SK-N-MC (cell line): Measurements from ENCODE around the gene PREX1.

Source experiments
- DNase-seq: peaks from one replicate; pipeline ENCODE4 v3.0.0-alpha.2; 2011; ENCODE audit warnings: low read depth, low spot score
- H3K27ac ChIP-seq: fragments of 200-600 bp; sonication (generic); 2 replicates; pipeline ENCODE4 v1.5.1; 2016; ENCODE audit warnings: mixed run types
- H3K36me3 ChIP-seq: fragments of 200-600 bp; sonication (generic); 2 replicates; pipeline ENCODE4 v1.6.1; 2017; ENCODE audit warnings: antibody characterized with exemption, low read length, mixed read lengths; ENCODE audit not compliant: insufficient read depth
- H3K4me3 ChIP-seq: fragments of 200-600 bp; sonication (generic); 2 replicates; pipeline ENCODE4 v1.5.1; 2016
- H3K9ac ChIP-seq: fragments of 200-600 bp; sonication (generic); 2 replicates; pipeline ENCODE4 v1.8.0; 2017; ENCODE audit warnings: mixed run types, mixed read lengths; ENCODE audit not compliant: insufficient read length
- H3K9me3 ChIP-seq: fragments of 200-600 bp; sonication (generic); 2 replicates; pipeline ENCODE4 v1.6.1; 2017; ENCODE audit warnings: low read depth, mild to moderate bottlenecking, antibody characterized with exemption, low read length, moderate library complexity, mixed read lengths
- EZH2 ChIP-seq: fragments of 200-600 bp; sonication (generic); IDR thresholded peaks from one replicate; pipeline ENCODE4 v1.6.1; 2017; ENCODE audit warnings: antibody characterized with exemption
- FOXP2 ChIP-seq: optimal IDR thresholded peaks from 2 replicates; pipeline ENCODE3; 2011; ENCODE audit warnings: mild to moderate bottlenecking, moderate library complexity; ENCODE audit not compliant: insufficient read depth; ENCODE audit errors: extremely low read length, control extremely low read depth
- POLR2AphosphoS5 ChIP-seq: IDR thresholded peaks from 2 replicates; pipeline ENCODE4 v1.6.1; 2012; ENCODE audit warnings: mild to moderate bottlenecking, low read depth, low read length, borderline replicate concordance

PREX1 gene

GRCh38 chr20:48718786-48719578 lies 108.8 kb downstream of the PREX1 start:
- Histone ChIP-seq H3K4me3 (no peak overlapping the region), H3K36me3 (peaks cover 70% of the 10 kb centered on the region), H3K9ac (no peak overlapping the region), H3K27ac (peak overlapping the region; percentile 55; the same call in 1 of the 2 replicates), H3K9me3 (no peaks in the 10 kb centered on the region)
- no peak for TF ChIP-seq EZH2
- no peak for TF ChIP-seq POLR2AphosphoS5
- no peak for TF ChIP-seq FOXP2
- no peak for DNase-seq

GRCh38 chr20:48717680-48718223 lies 110.0 kb downstream of the PREX1 start:
- H3K9ac ChIP-seq, result no peak overlapping the region
- H3K9me3 ChIP-seq, result no peaks in the 10 kb centered on the region
- H3K27ac ChIP-seq, result no peak overlapping the region; the same call in 1 of the 2 replicates
- DNase-seq, result no peak
- TF ChIP-seq EZH2 (no peak), FOXP2 (no peak), POLR2AphosphoS5 (no peak)
- H3K36me3 ChIP-seq, result peaks cover 64% of the 10 kb centered on the region
- H3K4me3 ChIP-seq, result no peak overlapping the region

GRCh38 chr20:48717095-48717672 lies 110.6 kb downstream of the PREX1 start:
- H3K4me3 ChIP-seq, result no peak overlapping the region
- DNase-seq, result no peak
- no peak for TF ChIP-seq FOXP2
- no peak for TF ChIP-seq POLR2AphosphoS5
- TF ChIP-seq EZH2, result no peak
- no peaks in the 10 kb centered on the region for H3K9me3 ChIP-seq
- peaks cover 62% of the 10 kb centered on the region for H3K36me3 ChIP-seq
- H3K9ac ChIP-seq, result no peak overlapping the region
- no peak overlapping the region for H3K27ac ChIP-seq

- H3K9ac ChIP-seq, result no peak overlapping the region
- DNase-seq, result no peak
- no peak overlapping the region for H3K4me3 ChIP-seq
- H3K36me3 ChIP-seq, result peaks cover 57% of the 10 kb centered on the region
- H3K27ac ChIP-seq, result no peak overlapping the region
- TF ChIP-seq EZH2 (no peak), POLR2AphosphoS5 (no peak), FOXP2 (no peak)
- no peaks in the 10 kb centered on the region for H3K9me3 ChIP-seq
Measured at GRCh38 chr20:48716541-48716940, 111.3 kb downstream of the PREX1 start.

DNA sequence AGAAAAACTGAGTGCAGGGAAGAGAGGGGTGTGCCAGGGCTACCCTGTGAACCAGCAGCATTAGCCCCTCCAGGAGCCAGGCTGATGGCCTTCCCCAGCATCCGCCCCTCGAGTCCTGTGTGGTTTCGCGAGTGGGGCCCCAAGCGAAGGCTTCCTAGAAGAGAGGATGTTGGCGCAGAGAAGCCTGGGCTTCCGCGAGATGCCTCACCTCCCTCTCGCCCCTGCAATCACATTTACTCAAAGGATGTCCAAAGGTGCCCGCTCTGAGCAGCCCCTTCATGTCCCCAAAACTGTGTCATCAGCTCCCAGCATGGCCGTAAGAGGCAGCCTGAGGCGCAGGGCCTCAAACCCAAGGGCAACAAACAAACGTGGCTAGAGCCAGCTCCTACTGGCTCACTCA lies 111.7 kb downstream of the PREX1 start:
- no peak overlapping the region for H3K9ac ChIP-seq
- no peak for DNase-seq
- TF ChIP-seq POLR2AphosphoS5, result no peak
- no peak for TF ChIP-seq FOXP2
- no peak for TF ChIP-seq EZH2
- peaks cover 53% of the 10 kb centered on the region for H3K36me3 ChIP-seq
- H3K4me3 ChIP-seq, result no peak overlapping the region
- no peak overlapping the region for H3K27ac ChIP-seq
- no peaks in the 10 kb centered on the region for H3K9me3 ChIP-seq

- no peak for DNase-seq
- Histone ChIP-seq H3K27ac (no peak overlapping the region), H3K4me3 (no peak overlapping the region), H3K9me3 (no peaks in the 10 kb centered on the region), H3K36me3 (peaks cover 49% of the 10 kb centered on the region), H3K9ac (no peak overlapping the region)
- no peak for TF ChIP-seq EZH2
- TF ChIP-seq POLR2AphosphoS5, result no peak
- no peak for TF ChIP-seq FOXP2
Measured at GRCh38 chr20:48714764-48715163, 113.0 kb downstream of the PREX1 start.

- Histone ChIP-seq H3K9ac (no peak overlapping the region), H3K4me3 (no peak overlapping the region), H3K9me3 (no peaks in the 10 kb centered on the region), H3K27ac (no peak overlapping the region), H3K36me3 (peaks cover 48% of the 10 kb centered on the region)
- DNase-seq, result no peak
- no peak for TF ChIP-seq FOXP2
- TF ChIP-seq EZH2, result no peak
- no peak for TF ChIP-seq POLR2AphosphoS5
Measured at GRCh38 chr20:48711696-48712464, 115.9 kb downstream of the PREX1 start.

GRCh38 chr20:48711044-48711428 lies 116.8 kb downstream of the PREX1 start:
- H3K36me3 ChIP-seq, result peaks cover 45% of the 10 kb centered on the region
- H3K27ac ChIP-seq, result no peak overlapping the region
- TF ChIP-seq POLR2AphosphoS5, result no peak
- no peak for TF ChIP-seq EZH2
- no peak for TF ChIP-seq FOXP2

More at GRCh38 chr20:48711044-48711428, 116.8 kb downstream of the PREX1 start:
- H3K4me3 ChIP-seq, result no peak overlapping the region
- H3K9ac ChIP-seq, result no peak overlapping the region
- no peaks in the 10 kb centered on the region for H3K9me3 ChIP-seq
- no peak for DNase-seq
